Stimulated activated CD4-positive, alpha-beta T cell treated with anti-CD3 and anti-CD28 coated beads, Interleukin-4, amount 100 ng/mL, for 24 hours (primary cell): ENCODE measurements around the gene PCYT2.

Source experiments
- DNase-seq: peaks from one replicate; pipeline ENCODE4 v3.0.0-alpha.2; 2020

The PCYT2 gene

GRCh38 chr17:81942167-81942553, 31.0 kb upstream of the PCYT2 start:
- DNase-seq: no peak

- no peak for DNase-seq
Measured at GRCh38 chr17:81941484-81942166, 30.4 kb upstream of the PCYT2 start.

- no peak for DNase-seq
Measured at GRCh38 chr17:81940538-81941483, 29.6 kb upstream of the PCYT2 start.

- no peak for DNase-seq
Measured at GRCh38 chr17:81939881-81940385, 28.7 kb upstream of the PCYT2 start.

- no peak for DNase-seq
Measured at GRCh38 chr17:81939218-81939617, 28.0 kb upstream of the PCYT2 start.

GRCh38 chr17:81935709-81936084, 24.5 kb upstream of the PCYT2 start:
- no peak for DNase-seq

- no peak for DNase-seq
Measured at GRCh38 chr17:81934850-81935708, 23.9 kb upstream of the PCYT2 start.

- DNase-seq: no peak
Measured at GRCh38 chr17:81934098-81934757, 23.0 kb upstream of the PCYT2 start.

GRCh38 chr17:81933178-81933699, 22.0 kb upstream of the PCYT2 start:
- DNase-seq: no peak

GRCh38 chr17:81932333-81932983, 21.3 kb upstream of the PCYT2 start:
- DNase-seq: no peak

GRCh38 chr17:81931557-81932332, 20.5 kb upstream of the PCYT2 start:
- no peak for DNase-seq

- DNase-seq: no peak
Measured at GRCh38 chr17:81931189-81931556, 20.0 kb upstream of the PCYT2 start.

- no peak for DNase-seq
Measured at GRCh38 chr17:81930142-81931125, 19.2 kb upstream of the PCYT2 start.

- no peak for DNase-seq
Measured at GRCh38 chr17:81929253-81930141, 18.3 kb upstream of the PCYT2 start.

GRCh38 chr17:81928544-81929252, 17.5 kb upstream of the PCYT2 start:
- DNase-seq: no peak

GRCh38 chr17:81927653-81928543, 16.7 kb upstream of the PCYT2 start, which contains the start of gene MAFG:
MAFG (minus strand) TSS chr17:81927735; CDS start chr17:81923185, 4,550 bp downstream.
- DNase-seq: peak; percentile 88
